ENCODE measurements around the gene A1BG. TPM values are rescaled to one million over a fixed set of nuclear protein-coding genes. Genes with fewer than 3 reads are reported as not detected.

The A1BG gene
- total and polyA plus RNA-seq, 2 of the 13 experiments (the other 11 are each of a cell fraction or from before 2014, with no cell fraction given), result 14.7 to 41.4 TPM

DNA sequence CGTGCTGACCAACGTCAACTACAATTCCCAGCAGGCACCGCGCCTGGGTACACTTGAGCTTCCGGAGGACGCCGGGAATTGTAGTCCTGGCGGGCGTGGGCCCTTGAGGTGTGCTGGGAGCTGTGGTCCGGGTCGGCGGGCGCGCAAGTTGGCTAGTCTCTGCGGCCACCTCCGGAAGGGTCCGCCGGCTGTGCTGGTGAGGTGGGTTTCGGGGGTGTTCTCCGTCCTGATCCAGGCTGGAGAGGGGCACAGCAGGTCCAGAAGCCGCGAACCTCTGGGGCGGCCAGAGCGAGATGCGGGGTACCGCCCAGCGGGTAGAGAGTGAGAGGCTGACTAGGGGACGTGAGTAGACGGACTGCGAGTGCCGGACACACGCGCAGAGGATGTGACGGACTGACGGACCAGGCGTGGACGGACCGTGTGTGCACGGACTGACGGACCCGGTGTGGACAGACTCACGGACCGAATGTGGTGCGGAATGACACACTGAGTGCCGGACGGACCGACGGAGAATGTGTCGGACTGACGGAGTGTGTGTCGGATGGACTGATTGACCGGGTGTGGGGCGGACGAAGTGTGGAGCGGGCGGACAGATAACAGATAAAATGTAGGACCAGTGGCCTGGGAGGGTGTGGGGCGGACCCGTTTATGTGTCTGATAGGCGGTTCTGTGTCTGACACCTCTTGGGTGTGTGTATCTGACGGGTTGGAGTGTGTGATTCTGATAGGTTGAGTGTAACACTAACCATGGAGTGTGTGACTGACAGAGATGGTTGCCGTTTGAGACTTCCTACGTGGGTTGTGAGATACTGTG, 26.2 kb downstream of the A1BG start, which contains the start of gene ZSCAN22 (continued):
- TF ChIP-seq ZNF704 (CRISPR knock-in tag; IDR thresholded peaks at IDR 0.05; ENCODE audit: borderline replicate concordance), result no peak
- no peak for TF ChIP-seq ZBTB43 (CRISPR knock-in tag; conservative IDR thresholded peaks at IDR 0.05)
- TF ChIP-seq NFYC (CRISPR knock-in tag; IDR thresholded peaks at IDR 0.05), result no peak; the same call in 1 of the 2 replicates
- no peak; the same call in 1 of the 2 replicates for TF ChIP-seq GPN1 (CRISPR knock-in tag; IDR thresholded peaks at IDR 0.05; ENCODE audit: borderline replicate concordance)
- TF ChIP-seq SNAPC4 (CRISPR knock-in tag; IDR thresholded peaks at IDR 0.05), result peak; percentile 94; the same call in 1 of the 2 replicates
- TF ChIP-seq FOXP4 (CRISPR knock-in tag; IDR thresholded peaks at IDR 0.05), result no peak; the same call in 1 of the 2 replicates
- TF ChIP-seq ZNF501 (CRISPR knock-in tag; IDR thresholded peaks at IDR 0.05), result peak; percentile 98
- no peak for TF ChIP-seq SRSF9 (IDR thresholded peaks at IDR 0.05; ENCODE audit: borderline replicate concordance, insufficient read depth, low read depth, low read length, poor library complexity, severe bottlenecking)
- 0 out of 2 replicates have a peak, but pooled peaks have one; percentile 26 for TF ChIP-seq ZNF552 (CRISPR knock-in tag; IDR thresholded peaks at IDR 0.05; ENCODE audit: borderline replicate concordance)
- no peak for TF ChIP-seq SRSF4 (IDR thresholded peaks at IDR 0.05; ENCODE audit: low read depth, low read length, poor library complexity, severe bottlenecking)
- peak; percentile 91; the same call in 1 of the 2 replicates for TF ChIP-seq ZNF44 (CRISPR knock-in tag; IDR thresholded peaks at IDR 0.05)
- TF ChIP-seq RFXAP (CRISPR knock-in tag; IDR thresholded peaks at IDR 0.05; ENCODE audit: borderline replicate concordance), result peak; percentile 93
- TF ChIP-seq PHF8 (CRISPR knock-in tag; IDR thresholded peaks at IDR 0.05), result peak; percentile 97
